Stimulated activated CD4-positive, alpha-beta T cell treated with anti-CD3 and anti-CD28 coated beads, Interleukin-15, amount 100 ng/mL, for 24 hours (primary cell): Measurements from ENCODE around the gene AGPAT2.

Experiments used
- DNase-seq: peaks from one replicate; pipeline ENCODE4 v3.0.0-alpha.2; 2020

AGPAT2 gene

GRCh38 chr9:136672431-136673087 is 14.7 kb downstream of the AGPAT2 start:
- DNase-seq = no peak

GRCh38 chr9:136671646-136672430 is 15.4 kb downstream of the AGPAT2 start:
- DNase-seq = peak; percentile 66

- no peak for DNase-seq
Measured at GRCh38 chr9:136671254-136671614, 16.0 kb downstream of the AGPAT2 start.

GRCh38 chr9:136670576-136671253 is 16.5 kb downstream of the AGPAT2 start:
- no peak for DNase-seq

GRCh38 chr9:136669791-136670464 is 17.3 kb downstream of the AGPAT2 start:
- no peak for DNase-seq

GRCh38 chr9:136668983-136669790 is 18.1 kb downstream of the AGPAT2 start:
- peak; percentile 44 for DNase-seq

GRCh38 chr9:136667940-136668760 is 19.1 kb downstream of the AGPAT2 start:
- DNase-seq = no peak

- no peak for DNase-seq
Measured at GRCh38 chr9:136667214-136667939, 19.9 kb downstream of the AGPAT2 start.

- DNase-seq = no peak
Measured at GRCh38 chr9:136666372-136667213, 20.7 kb downstream of the AGPAT2 start.

GRCh38 chr9:136665704-136666371 is 21.4 kb downstream of the AGPAT2 start:
- peak; percentile 46 for DNase-seq

GRCh38 chr9:136665111-136665703 is 22.1 kb downstream of the AGPAT2 start:
- DNase-seq = peak; percentile 48

GRCh38 chr9:136664000-136664915 is 23.0 kb downstream of the AGPAT2 start:
- no peak for DNase-seq

- no peak for DNase-seq
Measured at GRCh38 chr9:136662656-136663581, 24.3 kb downstream of the AGPAT2 start, which contains the start of gene EGFL7. Gene EGFL7 (plus strand): TSS chr9:136662916. CDS start chr9:136668283, 5,367 bp downstream.

- DNase-seq = no peak
Measured at GRCh38 chr9:136662326-136662655, 25.0 kb downstream of the AGPAT2 start.

- no peak for DNase-seq
Measured at GRCh38 chr9:136661641-136662325, 25.5 kb downstream of the AGPAT2 start.

- DNase-seq = no peak
Measured at GRCh38 chr9:136660971-136661550, 26.2 kb downstream of the AGPAT2 start.
